Thoracic aorta (tissue), 2 donors: ENCODE measurements around the gene NTRK3. TPM values are rescaled to one million over a fixed set of nuclear protein-coding genes. Genes with fewer than 3 reads are reported as not detected.

ENCODE experiments used
- ATAC-seq: fragments of 150-250 bp; one replicate; pipeline ENCODE4 v1.8.0; 2017; ENCODE audit warnings: low read depth; ENCODE audit not compliant: insufficient number of reproducible peaks, low FRiP score
- DNase-seq: peaks from one replicate; pipeline ENCODE4 v3.0.0-alpha.2; 2020; ENCODE audit warnings: low spot score
- H3K27ac ChIP-seq, 2 donors: fragments of 200-600 bp; sonication (generic); 1 replicate in 1 of 2; 2 replicates in 1 of 2; pipeline ENCODE4 v1.5.1; 2016; ENCODE audit warnings: mild to moderate bottlenecking in 2 of 2, moderate library complexity in 2 of 2
- H3K27me3 ChIP-seq: fragments of 200-600 bp; sonication (generic); replicated peaks from 2 replicates; pipeline ENCODE4 v1.6.0; 2016; ENCODE audit warnings: mild to moderate bottlenecking; ENCODE audit not compliant: insufficient read depth
- H3K36me3 ChIP-seq: fragments of 200-600 bp; sonication (generic); one replicate; pipeline ENCODE4 v1.5.1; 2016
- H3K4me1 ChIP-seq, 2 donors: fragments of 200-600 bp; sonication (generic); 1 replicate in 1 of 2; 2 replicates in 1 of 2; pipeline versions ENCODE4 v1.5.1 to v1.6.0; 2016; ENCODE audit warnings: low read depth in 2 of 2, mild to moderate bottlenecking in 1 of 2; ENCODE audit not compliant: control insufficient read depth in 1 of 2
- H3K4me3 ChIP-seq: fragments of 200-600 bp; sonication (generic); 2 replicates; pipeline ENCODE4 v1.5.1; 2016; ENCODE audit warnings: mild to moderate bottlenecking
- H3K9me3 ChIP-seq: fragments of 200-600 bp; sonication (generic); 2 replicates; pipeline ENCODE4 v1.5.1; 2016
- total RNA-seq, 2 donors: library from RNA; depleted of rRNA; stranded (reverse); fragments of >200 nt; gene quantifications; one replicate each; pipeline versions ENCODE4 v1.1.0 to v1.2.3, GENCODE V29; 2016
- TF ChIP-seq, protein P1 (sequence below): fragments of 200-600 bp; sonication (generic); IDR thresholded peaks from one replicate; pipeline ENCODE4 v1.5.1; 2019; ENCODE audit warnings: antibody characterized with exemption

The NTRK3 gene
- total RNA-seq, 2 donors from 2014 or later, result 84.9 to 87.3 TPM

DNA sequence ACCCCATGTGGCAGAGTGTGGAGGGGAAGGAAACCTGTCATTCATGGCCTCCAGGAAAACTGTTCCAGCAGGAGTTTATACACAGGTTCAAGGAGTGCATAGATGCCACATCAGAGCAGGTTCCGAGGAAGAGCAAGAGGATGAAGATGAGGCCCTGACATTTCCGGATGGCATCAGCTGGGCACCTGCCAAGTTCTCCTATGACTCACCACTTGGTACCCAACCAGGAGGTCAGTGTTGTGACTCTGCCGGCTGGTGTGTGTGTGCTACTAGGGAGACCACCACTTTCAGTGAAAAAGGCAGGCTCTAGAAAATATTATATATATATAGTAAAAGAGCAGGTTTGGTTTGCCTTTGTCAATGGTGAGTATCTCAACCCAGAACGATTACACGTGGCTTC, 69.3 kb downstream of the NTRK3 start:
- no peak for DNase-seq
- peaks cover 4 to 52% of the 10 kb centered on the region in 2 donors for H3K4me1 ChIP-seq
- H3K36me3 ChIP-seq, result peaks cover 17% of the 10 kb centered on the region
- no peaks in the 10 kb centered on the region for H3K9me3 ChIP-seq
- TF ChIP-seq, protein P1, sequence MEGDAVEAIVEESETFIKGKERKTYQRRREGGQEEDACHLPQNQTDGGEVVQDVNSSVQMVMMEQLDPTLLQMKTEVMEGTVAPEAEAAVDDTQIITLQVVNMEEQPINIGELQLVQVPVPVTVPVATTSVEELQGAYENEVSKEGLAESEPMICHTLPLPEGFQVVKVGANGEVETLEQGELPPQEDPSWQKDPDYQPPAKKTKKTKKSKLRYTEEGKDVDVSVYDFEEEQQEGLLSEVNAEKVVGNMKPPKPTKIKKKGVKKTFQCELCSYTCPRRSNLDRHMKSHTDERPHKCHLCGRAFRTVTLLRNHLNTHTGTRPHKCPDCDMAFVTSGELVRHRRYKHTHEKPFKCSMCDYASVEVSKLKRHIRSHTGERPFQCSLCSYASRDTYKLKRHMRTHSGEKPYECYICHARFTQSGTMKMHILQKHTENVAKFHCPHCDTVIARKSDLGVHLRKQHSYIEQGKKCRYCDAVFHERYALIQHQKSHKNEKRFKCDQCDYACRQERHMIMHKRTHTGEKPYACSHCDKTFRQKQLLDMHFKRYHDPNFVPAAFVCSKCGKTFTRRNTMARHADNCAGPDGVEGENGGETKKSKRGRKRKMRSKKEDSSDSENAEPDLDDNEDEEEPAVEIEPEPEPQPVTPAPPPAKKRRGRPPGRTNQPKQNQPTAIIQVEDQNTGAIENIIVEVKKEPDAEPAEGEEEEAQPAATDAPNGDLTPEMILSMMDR, result no peak
- no peak for ATAC-seq
- no peak overlapping the region for H3K4me3 ChIP-seq
- no peak overlapping the region for H3K27ac ChIP-seq
- H3K27me3 ChIP-seq, result no peaks in the 10 kb centered on the region

DNA sequence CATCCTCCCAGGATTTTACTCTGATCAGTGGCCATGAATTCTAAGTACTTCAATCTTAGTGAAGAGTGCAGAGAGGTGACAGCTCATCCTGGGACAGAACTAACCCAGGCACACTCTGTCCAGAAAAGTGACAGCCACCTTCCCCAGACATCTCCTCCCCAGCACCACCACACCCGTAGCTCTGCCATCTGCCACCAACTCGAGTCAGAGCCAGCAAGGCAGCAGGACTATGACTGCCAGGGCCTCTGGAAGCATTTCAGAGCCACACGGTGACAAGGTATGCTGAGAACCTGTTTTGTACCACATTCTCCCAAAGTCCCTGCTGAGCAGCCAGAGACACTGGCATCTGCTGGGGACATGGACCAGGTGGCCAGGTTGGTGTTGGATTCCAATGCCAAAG, 71.0 kb downstream of the NTRK3 start:
- peaks cover 22% of the 10 kb centered on the region for H3K36me3 ChIP-seq
- ATAC-seq, result no peak
- DNase-seq, result no peak
- no peaks in the 10 kb centered on the region for H3K9me3 ChIP-seq
- no peaks in the 10 kb centered on the region for H3K27me3 ChIP-seq
- no peak overlapping the region for H3K27ac ChIP-seq
- H3K4me3 ChIP-seq, result no peak overlapping the region
- peaks cover 4 to 36% of the 10 kb centered on the region in 2 donors for H3K4me1 ChIP-seq
- TF ChIP-seq, protein P1, result no peak

DNA sequence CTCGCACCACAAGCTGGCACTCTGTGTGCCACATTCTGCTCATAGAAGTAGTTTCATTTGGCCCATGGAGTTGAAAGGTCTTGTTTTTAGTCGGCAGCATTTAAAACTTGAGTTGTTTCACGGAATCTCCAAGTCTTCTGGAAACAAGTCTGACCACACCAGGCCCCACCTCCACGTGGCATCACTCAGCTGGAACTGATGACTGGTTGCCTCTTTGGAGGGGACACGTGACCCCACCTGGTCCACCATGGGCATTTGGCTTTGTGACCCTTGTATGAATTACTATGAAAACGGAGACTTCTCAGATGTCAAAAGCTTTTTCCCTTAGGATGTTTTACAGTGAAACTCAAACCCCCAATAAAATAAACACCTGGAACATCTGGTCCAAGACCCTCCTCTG, 74.9 kb downstream of the NTRK3 start:
- Histone ChIP-seq H3K4me1 (peaks cover 6 to 26% of the 10 kb centered on the region in 2 donors), H3K4me3 (no peak overlapping the region), H3K36me3 (peaks cover 22% of the 10 kb centered on the region), H3K9me3 (no peaks in the 10 kb centered on the region), H3K27me3 (no peaks in the 10 kb centered on the region), H3K27ac (no peak overlapping the region)
- ATAC-seq (no peak), DNase-seq (no peak)
- TF ChIP-seq, protein P1, result no peak

DNA sequence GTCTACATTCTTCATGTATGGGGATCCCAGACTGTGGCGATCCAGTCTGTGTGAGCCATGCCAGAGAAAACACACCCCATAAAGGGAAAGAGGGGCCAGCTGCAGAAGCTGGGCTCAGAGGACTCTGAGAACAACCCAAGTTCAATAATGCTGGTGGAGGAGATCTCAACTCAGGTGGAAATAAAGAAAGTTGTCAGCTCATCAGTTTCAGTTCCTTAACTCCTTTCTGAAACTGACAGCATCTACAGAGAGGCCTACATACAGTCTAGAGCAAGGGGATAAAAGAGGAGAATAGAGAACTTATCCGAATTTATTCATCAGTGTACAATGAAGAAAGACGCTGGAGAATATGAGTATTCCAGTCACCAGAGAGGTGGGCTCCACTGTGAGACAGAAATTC, 77.0 kb downstream of the NTRK3 start:
- DNase-seq, result no peak
- TF ChIP-seq, protein P1, result no peak
- ATAC-seq, result no peak
- Histone ChIP-seq H3K27ac (no peak overlapping the region), H3K4me3 (no peak overlapping the region), H3K4me1 (peaks cover 6 to 21% of the 10 kb centered on the region in 2 donors), H3K27me3 (no peaks in the 10 kb centered on the region), H3K9me3 (no peaks in the 10 kb centered on the region), H3K36me3 (peaks cover 22% of the 10 kb centered on the region)

DNA sequence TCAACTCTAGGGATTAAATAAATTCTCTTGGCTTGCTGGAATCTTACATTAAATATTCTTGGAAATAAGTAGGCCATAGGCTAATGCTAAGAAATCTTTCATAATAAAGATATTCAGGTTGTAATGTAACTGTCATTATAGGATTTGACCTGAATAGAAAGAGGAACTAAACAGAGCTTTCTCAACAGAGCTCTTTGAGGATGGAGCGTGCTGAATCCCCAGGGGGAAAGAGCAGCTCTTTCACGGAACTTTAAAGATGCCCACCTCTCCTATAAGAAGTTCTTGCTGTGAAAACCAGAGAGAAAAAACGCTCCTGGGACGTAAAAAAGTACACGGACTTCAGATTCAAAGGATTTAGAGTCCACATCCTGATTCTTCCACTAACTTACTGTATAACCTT, 77.9 kb downstream of the NTRK3 start:
- no peak for DNase-seq
- Histone ChIP-seq H3K27me3 (no peaks in the 10 kb centered on the region), H3K4me1 (peaks cover 6 to 21% of the 10 kb centered on the region in 2 donors), H3K27ac (no peak overlapping the region), H3K36me3 (peaks cover 19% of the 10 kb centered on the region), H3K4me3 (no peak overlapping the region), H3K9me3 (no peaks in the 10 kb centered on the region)
- no peak for ATAC-seq
- TF ChIP-seq, protein P1, result no peak
